OCI-LY7 (cell line): ENCODE measurements around the gene PALLD. TPM values are rescaled to one million over a fixed set of nuclear protein-coding genes. Genes with fewer than 3 reads are reported as not detected.

Source experiments
- BruUV-seq: library from RNA; stranded (reverse); fragments of 400-500 nt; replicated peaks from 2 replicates; lab custom pipeline; 2021; lab: Mats Ljungman, UMichigan
- CTCF ChIA-PET: fragments of 300-600 bp; sonication (Branson Sonifier 250); formaldehyde crosslinking; loops from one replicate; lab custom pipeline; 2022; ENCODE audit warnings: antibody characterized with exemption; ENCODE audit not compliant: unreplicated experiment; lab: Charles Lee
- POLR2A ChIA-PET: fragments of 300-600 bp; sonication (Branson Sonifier 250); formaldehyde crosslinking; loops from one replicate; lab custom pipeline; 2022; ENCODE audit warnings: antibody characterized with exemption; lab: Charles Lee
- DNase-seq: peaks from one replicate; pipeline ENCODE4 v3.0.0-alpha.2; 2015; ENCODE audit warnings: low spot score
- H2AFZ ChIP-seq: fragments of 200-600 bp; sonication (generic), shearing (Covaris generic); 2 replicates; pipeline ENCODE4 v1.6.1; 2014; ENCODE audit warnings: mild to moderate bottlenecking, antibody characterized with exemption, low read length, moderate library complexity
- H3K27ac ChIP-seq: fragments of 200-600 bp; sonication (generic); 2 replicates; pipeline ENCODE4 v1.5.1; 2014; ENCODE audit warnings: mixed run types, low read depth, mild to moderate bottlenecking, moderate library complexity, low read length, inconsistent platforms; ENCODE audit not compliant: poor library complexity, severe bottlenecking
- H3K36me3 ChIP-seq: fragments of 200-600 bp; sonication (generic); 2 replicates; pipeline ENCODE4 v1.6.1; 2014; ENCODE audit warnings: mild to moderate bottlenecking, antibody characterized with exemption, low read length, moderate library complexity, mixed read lengths; ENCODE audit not compliant: insufficient read depth
- H3K4me1 ChIP-seq: fragments of 200-600 bp; sonication (generic); 2 replicates; pipeline ENCODE4 v1.5.1; 2014; ENCODE audit warnings: mild to moderate bottlenecking, low read length; ENCODE audit not compliant: insufficient read depth, poor library complexity, severe bottlenecking
- H3K4me2 ChIP-seq: fragments of 200-600 bp; sonication (generic); 2 replicates; pipeline ENCODE4 v1.6.1; 2014; ENCODE audit warnings: mild to moderate bottlenecking, low read length
- H3K4me3 ChIP-seq: fragments of 200-600 bp; sonication (generic); 2 replicates; pipeline ENCODE4 v1.5.1; 2014; ENCODE audit warnings: mild to moderate bottlenecking, low read depth, low read length; ENCODE audit not compliant: poor library complexity, severe bottlenecking
- H3K79me2 ChIP-seq: fragments of 200-600 bp; sonication (generic); 2 replicates; pipeline ENCODE4 v1.6.1; 2016; ENCODE audit warnings: low read depth, mild to moderate bottlenecking, low read length, moderate library complexity, mixed read lengths; ENCODE audit not compliant: insufficient read depth
- H3K9me2 ChIP-seq: fragments of 200-600 bp; sonication (generic); 2 replicates; pipeline ENCODE4 v1.6.1; 2016; ENCODE audit warnings: mild to moderate bottlenecking, low read length, mixed read lengths; ENCODE audit not compliant: insufficient read depth
- H3K9me3 ChIP-seq: fragments of 200-600 bp; sonication (generic); 2 replicates; pipeline ENCODE4 v1.6.1; 2014; ENCODE audit warnings: mild to moderate bottlenecking, mixed run types, low read length, mixed read lengths
- H4K20me1 ChIP-seq: fragments of 200-600 bp; sonication (generic); 2 replicates; pipeline ENCODE4 v1.6.1; 2014; ENCODE audit warnings: mild to moderate bottlenecking, antibody characterized with exemption, low read length, moderate library complexity, mixed read lengths; ENCODE audit not compliant: insufficient read depth
- EZH2phosphoT487 ChIP-seq: fragments of 200-600 bp; sonication (generic); IDR thresholded peaks from 2 replicates; pipeline ENCODE4 v1.6.1; 2018; ENCODE audit warnings: low read depth, borderline replicate concordance, mild to moderate bottlenecking, mixed run types, antibody characterized with exemption, low read length, moderate library complexity, mixed read lengths
- intact Hi-C: fragments of 100-400 bp; cut with micrococcal nuclease; formaldehyde crosslinking; loops from one replicate; pipeline ENCODE4 v1.10.0; 2022; ENCODE audit not compliant: unreplicated experiment
- total RNA-seq, 2 experiments: library from RNA; depleted of rRNA in 1 of 2; stranded (reverse); fragments of >200 nt in 1 of 2; shearing (Covaris generic) in 1 of 2; gene quantifications; 2 replicates each; pipeline ENCODE4 v1.2.3, GENCODE V29; 2014 to 2022
- TF ChIP-seq, protein P1 (sequence below): fragments of 200-600 bp; sonication (generic); conservative IDR thresholded peaks from 2 replicates; pipeline ENCODE4 v1.5.1; 2014; ENCODE audit warnings: mild to moderate bottlenecking, antibody characterized with exemption, low read length, moderate library complexity, mixed read lengths

The PALLD gene
- total RNA-seq, 2 experiments from 2014 or later, result 0.73 to 2.8 TPM

DNA sequence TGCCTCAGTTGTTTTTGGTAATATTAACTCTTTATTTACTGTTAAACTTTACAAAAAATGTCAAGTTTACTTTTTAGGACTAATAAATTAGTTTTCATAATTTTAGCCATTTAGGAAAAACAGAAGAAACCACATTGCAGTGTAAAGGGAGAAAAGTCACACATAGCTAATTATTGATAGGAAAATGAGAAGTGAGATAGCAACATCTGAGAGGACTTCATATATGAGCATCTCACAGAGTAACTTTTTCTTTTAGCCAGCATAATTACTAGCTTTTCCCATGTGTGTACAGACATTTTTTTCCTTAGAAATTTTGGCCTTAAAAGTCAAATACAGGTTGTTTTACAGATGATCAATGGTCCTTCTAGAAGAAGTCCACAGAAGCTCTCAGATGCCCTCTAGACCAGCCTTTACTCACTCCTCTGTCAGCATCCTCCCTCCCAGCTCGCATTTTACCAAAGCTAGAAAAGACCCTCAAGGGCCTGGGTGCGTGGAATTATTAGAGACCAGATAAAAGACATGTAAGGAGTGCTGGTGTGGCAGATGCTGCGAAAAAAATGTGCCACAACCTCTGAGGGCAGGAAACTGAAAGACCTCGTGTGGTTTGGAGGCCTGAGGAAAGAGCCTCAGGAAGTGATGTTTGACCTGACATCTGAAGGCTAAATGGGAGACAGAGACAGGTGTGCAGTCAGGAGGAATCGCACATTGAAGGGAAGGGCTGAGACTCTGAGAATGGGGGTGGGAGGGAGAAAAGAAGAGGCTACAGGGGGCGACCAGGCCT is 356.3 kb downstream of the PALLD start:
- Histone ChIP-seq H2AFZ (no peak overlapping the region), H3K36me3 (no peaks in the 10 kb centered on the region), H3K4me1 (no peaks in the 10 kb centered on the region), H3K9me3 (no peaks in the 10 kb centered on the region), H3K4me2 (no peak overlapping the region), H3K4me3 (no peak overlapping the region), H3K9me2 (no peaks in the 10 kb centered on the region), H3K27ac (no peak overlapping the region), H4K20me1 (no peaks in the 10 kb centered on the region), H3K79me2 (no peaks in the 10 kb centered on the region)
- no peak for TF ChIP-seq EZH2phosphoT487
- TF ChIP-seq, protein P1, sequence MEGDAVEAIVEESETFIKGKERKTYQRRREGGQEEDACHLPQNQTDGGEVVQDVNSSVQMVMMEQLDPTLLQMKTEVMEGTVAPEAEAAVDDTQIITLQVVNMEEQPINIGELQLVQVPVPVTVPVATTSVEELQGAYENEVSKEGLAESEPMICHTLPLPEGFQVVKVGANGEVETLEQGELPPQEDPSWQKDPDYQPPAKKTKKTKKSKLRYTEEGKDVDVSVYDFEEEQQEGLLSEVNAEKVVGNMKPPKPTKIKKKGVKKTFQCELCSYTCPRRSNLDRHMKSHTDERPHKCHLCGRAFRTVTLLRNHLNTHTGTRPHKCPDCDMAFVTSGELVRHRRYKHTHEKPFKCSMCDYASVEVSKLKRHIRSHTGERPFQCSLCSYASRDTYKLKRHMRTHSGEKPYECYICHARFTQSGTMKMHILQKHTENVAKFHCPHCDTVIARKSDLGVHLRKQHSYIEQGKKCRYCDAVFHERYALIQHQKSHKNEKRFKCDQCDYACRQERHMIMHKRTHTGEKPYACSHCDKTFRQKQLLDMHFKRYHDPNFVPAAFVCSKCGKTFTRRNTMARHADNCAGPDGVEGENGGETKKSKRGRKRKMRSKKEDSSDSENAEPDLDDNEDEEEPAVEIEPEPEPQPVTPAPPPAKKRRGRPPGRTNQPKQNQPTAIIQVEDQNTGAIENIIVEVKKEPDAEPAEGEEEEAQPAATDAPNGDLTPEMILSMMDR, result no peak
- BruUV-seq, result no TSS peak
- DNase-seq, result no peak
- ChIA-PET POLR2A (interaction anchor here (0.5 to 1.2 kb wide), 6 partner anchors 12 to 381 kb away, joined by 3 to 5 read pairs (median 4); no protein-coding TSS in a partner anchor), CTCF (interaction anchor here (0.8 kb wide), 1 partner anchor 30 kb away, joined by 3 read pairs; no protein-coding TSS in a partner anchor)
- intact Hi-C loops, result no loop called here

DNA sequence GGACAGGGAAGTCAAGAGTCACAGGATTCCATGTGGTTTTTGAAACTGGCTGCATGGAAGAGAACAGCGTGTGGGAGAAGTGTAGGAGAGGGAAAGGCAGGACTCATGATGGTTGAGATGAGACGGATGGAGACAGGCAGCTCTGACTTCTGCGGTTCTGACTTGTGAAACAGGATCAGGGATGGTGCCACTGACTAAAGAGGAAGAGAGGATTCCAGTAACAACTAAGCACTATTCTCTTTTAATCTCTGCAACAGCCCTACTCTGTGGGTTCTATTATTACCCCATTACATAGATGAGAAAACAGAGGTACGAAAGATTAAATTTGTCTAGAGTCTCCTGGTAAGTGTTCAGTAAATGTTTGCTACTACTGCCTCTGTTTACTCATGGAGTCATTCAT is 356.9 kb downstream of the PALLD start:
- intact Hi-C loops, result no loop called here
- CTCF ChIA-PET, result no interaction called here

More for the DNA sequence above, 356.9 kb downstream of the PALLD start:
- no TSS peak for BruUV-seq
- DNase-seq, result no peak
- Histone ChIP-seq H3K4me2 (no peak overlapping the region), H3K27ac (no peak overlapping the region), H3K4me1 (no peaks in the 10 kb centered on the region), H4K20me1 (no peaks in the 10 kb centered on the region), H3K9me3 (no peaks in the 10 kb centered on the region), H3K36me3 (no peaks in the 10 kb centered on the region), H3K79me2 (no peaks in the 10 kb centered on the region), H2AFZ (no peak overlapping the region), H3K4me3 (no peak overlapping the region), H3K9me2 (no peaks in the 10 kb centered on the region)
- TF ChIP-seq, protein P1, result no peak
- no peak for TF ChIP-seq EZH2phosphoT487
- POLR2A ChIA-PET, result interaction anchor here (0.5 to 1.1 kb wide), 2 partner anchors 11 to 251 kb away, joined by 3 to 4 read pairs; no protein-coding TSS in a partner anchor
